HCT116 (cell line): Measurements from ENCODE around the gene CC2D1A. TPM values are rescaled to one million over a fixed set of nuclear protein-coding genes. Genes with fewer than 3 reads are reported as not detected.

Experiments
- ATAC-seq: fragments of 200-7000 bp; cut with Tn5 transposase; 2 replicates; pipeline ENCODE4 v1.9.1; 2020; ENCODE audit warnings: mild to moderate bottlenecking, moderate library complexity
- BruUV-seq: library from RNA; stranded (reverse); fragments of 400-500 nt; replicated peaks from 2 replicates; lab custom pipeline; 2021; lab: Mats Ljungman, UMichigan
- CTCF ChIA-PET: fragments of 300-600 bp; sonication (Branson Sonifier 250); formaldehyde crosslinking; loops from one replicate; lab custom pipeline; 2021; ENCODE audit warnings: antibody characterized with exemption; lab: Charles Lee
- POLR2A ChIA-PET: fragments of 300-600, 350-600 bp; sonication (Branson Sonifier 250); formaldehyde crosslinking; loops from one replicate; lab custom pipeline; 2021; ENCODE audit warnings: antibody characterized with exemption; lab: Charles Lee
- RAD21 ChIA-PET, 2 experiments: fragments of 300-600 bp; sonication (Branson Sonifier 250); formaldehyde crosslinking; loops; one replicate each; lab custom pipeline; 2023; ENCODE audit warnings: low total read pairs in 2 of 2; ENCODE audit not compliant: uncharacterized antibody in 2 of 2, unreplicated experiment in 2 of 2, low non-redundant PET in 1 of 2; lab: Charles Lee
- DNase-seq: peaks from one replicate; pipeline ENCODE4 v3.0.0-alpha.2; 2010; ENCODE audit warnings: low read depth, low spot score
- H2AFZ ChIP-seq: fragments of 200-600 bp; shearing (Covaris generic), sonication (generic); 2 replicates; pipeline ENCODE4 v1.6.1; 2017; ENCODE audit warnings: low read depth, mixed run types, mixed read lengths, antibody characterized with exemption, low read length; ENCODE audit not compliant: poor library complexity, severe bottlenecking
- H3K27ac ChIP-seq: 2 replicates; pipeline ENCODE4 v1.5.1; 2012; ENCODE audit warnings: low read depth, low read length
- H3K27me3 ChIP-seq: fragments of 200-600 bp; sonication (generic); 2 replicates; pipeline ENCODE4 v1.6.1; 2016; ENCODE audit warnings: mixed run types, low read length, mixed read lengths; ENCODE audit not compliant: insufficient read depth
- H3K36me3 ChIP-seq, 2 experiments: fragments of 200-500 bp in 1 of 2; fragments of 200-600 bp in 1 of 2; sonication (Bioruptor generic) in 1 of 2; sonication (generic) in 1 of 2; 2 replicates each; pipeline versions ENCODE4 v1.5.1 to v1.6.1; 2014 to 2016; ENCODE audit warnings: low read length in 2 of 2, inconsistent platforms in 1 of 2, mixed read lengths in 1 of 2, mixed run types in 1 of 2; ENCODE audit not compliant: insufficient read depth in 2 of 2, control insufficient read depth in 1 of 2
- H3K4me1 ChIP-seq, 2 experiments: fragments of 200-600 bp in 1 of 2; sonication (generic) in 1 of 2; 2 replicates each; pipeline versions ENCODE4 v1.5.1 to v1.6.1; 2012 to 2017; ENCODE audit warnings: low read length in 2 of 2, inconsistent platforms in 1 of 2, mild to moderate bottlenecking in 1 of 2, mixed read lengths in 1 of 2, mixed run types in 1 of 2, moderate library complexity in 1 of 2; ENCODE audit not compliant: insufficient read depth in 2 of 2, control insufficient read depth in 1 of 2
- H3K4me2 ChIP-seq: fragments of 200-600 bp; sonication (generic); 2 replicates; pipeline ENCODE4 v1.6.1; 2017; ENCODE audit warnings: mixed run types, low read length, mixed read lengths
- H3K4me3 ChIP-seq, 2 experiments: fragments of 200-600 bp in 1 of 2; sonication (generic) in 1 of 2; replicated peaks in 1 of 2; 2 replicates each; pipeline ENCODE4 v1.5.1; 2011 to 2016; ENCODE audit warnings: low read length in 2 of 2, control low read depth in 1 of 2, low read depth in 1 of 2, mild to moderate bottlenecking in 1 of 2, mixed read lengths in 1 of 2, mixed run types in 1 of 2
- H3K79me2 ChIP-seq: fragments of 200-600 bp; sonication (generic); 2 replicates; pipeline ENCODE4 v1.6.1; 2017; ENCODE audit warnings: mild to moderate bottlenecking, mixed run types, low read length, moderate library complexity, mixed read lengths; ENCODE audit not compliant: insufficient read depth
- H3K9ac ChIP-seq: fragments of 200-600 bp; sonication (generic); 2 replicates; pipeline ENCODE4 v1.6.1; 2016; ENCODE audit warnings: low read length, mixed read lengths
- H3K9me2 ChIP-seq: fragments of 200-600 bp; sonication (generic), shearing (Covaris generic); 2 replicates; pipeline ENCODE4 v1.6.1; 2017; ENCODE audit warnings: mixed run types, mild to moderate bottlenecking, moderate library complexity; ENCODE audit not compliant: insufficient read depth
- H3K9me3 ChIP-seq, 2 experiments: fragments of 200-500 bp in 1 of 2; fragments of 200-600 bp in 1 of 2; sonication (Bioruptor generic) in 1 of 2; sonication (generic) in 1 of 2; 2 replicates each; pipeline ENCODE4 v1.6.1; 2014 to 2017; ENCODE audit warnings: low read length in 2 of 2, mixed read lengths in 2 of 2, inconsistent platforms in 1 of 2, low read depth in 1 of 2, mild to moderate bottlenecking in 1 of 2, mixed run types in 1 of 2, moderate library complexity in 1 of 2; ENCODE audit not compliant: control insufficient read depth in 1 of 2, insufficient read depth in 1 of 2
- H4K20me1 ChIP-seq: fragments of 200-600 bp; sonication (generic), shearing (Covaris generic); 2 replicates; pipeline ENCODE4 v1.6.1; 2017; ENCODE audit warnings: mixed run types, mild to moderate bottlenecking, moderate library complexity; ENCODE audit not compliant: insufficient read depth
- ATF3 ChIP-seq: IDR thresholded peaks from 2 replicates; pipeline ENCODE4 v1.6.1; 2012
- CBX3 ChIP-seq: IDR thresholded peaks from 2 replicates; pipeline ENCODE4 v1.6.1; 2012; ENCODE audit warnings: low read depth
- EGR1 ChIP-seq: IDR thresholded peaks from 2 replicates; pipeline ENCODE4 v1.6.1; 2012; ENCODE audit warnings: low read depth
- EZH2 ChIP-seq: fragments of 200-600 bp; sonication (generic); IDR thresholded peaks from 2 replicates; pipeline ENCODE4 v1.6.1; 2017; ENCODE audit warnings: antibody characterized with exemption, mixed run types
- EZH2phosphoT487 ChIP-seq: fragments of 200-600 bp; IDR thresholded peaks from 2 replicates; pipeline ENCODE4 v1.6.1; 2018; ENCODE audit warnings: antibody characterized with exemption, borderline replicate concordance
- FOSL1 ChIP-seq: IDR thresholded peaks from 2 replicates; pipeline ENCODE4 v1.6.1; 2012; ENCODE audit warnings: low read depth
- POLR2AphosphoS5 ChIP-seq: IDR thresholded peaks from 2 replicates; pipeline ENCODE4 v1.6.1; 2011; ENCODE audit warnings: mild to moderate bottlenecking, low read depth, low read length, moderate library complexity
- SIN3A ChIP-seq: IDR thresholded peaks from 2 replicates; pipeline ENCODE4 v1.6.1; 2012; ENCODE audit warnings: low read depth
- TCF7L2 ChIP-seq: IDR thresholded peaks from 2 replicates; pipeline ENCODE4 v1.7.0; 2011; ENCODE audit warnings: borderline replicate concordance, inconsistent platforms; ENCODE audit not compliant: insufficient read depth, insufficient read length; ENCODE audit errors: extremely low read depth
- ZNF274 ChIP-seq: fragments of 200-500 bp; sonication (Bioruptor generic); IDR thresholded peaks from 2 replicates; pipeline ENCODE4 v1.6.1; 2014; ENCODE audit warnings: mild to moderate bottlenecking, low read depth, low read length, inconsistent platforms
- intact Hi-C: fragments of 100-400 bp; cut with micrococcal nuclease; formaldehyde crosslinking; loops from 2 replicates; pipeline ENCODE4 v1.10.0; 2022
- total RNA-seq: library from RNA; stranded (reverse); gene quantifications from one replicate; pipeline ENCODE4 v1.2.1, GENCODE V29; 2021; ENCODE audit not compliant: unreplicated experiment
- TF ChIP-seq, protein P1 (sequence below), 3 experiments: fragments of 200-600 bp in 1 of 3; sonication (generic) in 1 of 3; IDR thresholded peaks in 2 of 3; conservative IDR thresholded peaks in 1 of 3; 2 replicates each; pipeline ENCODE4 v1.5.1; 2012 to 2017; ENCODE audit warnings: low read depth in 2 of 3, low read length in 2 of 3, antibody characterized with exemption in 1 of 3, borderline replicate concordance in 1 of 3, control low read depth in 1 of 3, mild to moderate bottlenecking in 1 of 3, mixed read lengths in 1 of 3, mixed run types in 1 of 3, moderate library complexity in 1 of 3; ENCODE audit not compliant: insufficient read depth in 1 of 3

The CC2D1A gene
- total RNA-seq, 1 experiment from 2014 or later: 51.5 TPM

- ATAC-seq: no peak
- H3K9me3 ChIP-seq: no peaks in the 10 kb centered on the region
- H3K4me3 ChIP-seq: no peak overlapping the region
- no peaks in the 10 kb centered on the region for H3K9me2 ChIP-seq
- H4K20me1 ChIP-seq: no peaks in the 10 kb centered on the region
- no peaks in the 10 kb centered on the region for H3K79me2 ChIP-seq
- H3K36me3 ChIP-seq: no peaks in the 10 kb centered on the region
- ChIA-PET CTCF (interaction anchor here (1.5 to 2.2 kb wide), 2 partner anchors 189 to 254 kb away, joined by 3 to 6 read pairs; partner anchors contain the start of genes ASF1B and MISP3), POLR2A (no interaction called here), RAD21 (no interaction called here)
- H3K4me1 ChIP-seq: peaks cover 21 to 40% of the 10 kb centered on the region in 2 experiments
- H3K9ac ChIP-seq: no peak overlapping the region
- BruUV-seq: no TSS peak
- DNase-seq: no peak
- H2AFZ ChIP-seq: no peak overlapping the region
- no peaks in the 10 kb centered on the region for H3K27me3 ChIP-seq
- H3K4me2 ChIP-seq: no peak overlapping the region
- intact Hi-C loops: loop anchor here (5.0 kb wide), 1 partner anchor 314 kb away; no protein-coding TSS in a partner anchor
- no peak for TF ChIP-seq TCF7L2
- TF ChIP-seq, protein P1, sequence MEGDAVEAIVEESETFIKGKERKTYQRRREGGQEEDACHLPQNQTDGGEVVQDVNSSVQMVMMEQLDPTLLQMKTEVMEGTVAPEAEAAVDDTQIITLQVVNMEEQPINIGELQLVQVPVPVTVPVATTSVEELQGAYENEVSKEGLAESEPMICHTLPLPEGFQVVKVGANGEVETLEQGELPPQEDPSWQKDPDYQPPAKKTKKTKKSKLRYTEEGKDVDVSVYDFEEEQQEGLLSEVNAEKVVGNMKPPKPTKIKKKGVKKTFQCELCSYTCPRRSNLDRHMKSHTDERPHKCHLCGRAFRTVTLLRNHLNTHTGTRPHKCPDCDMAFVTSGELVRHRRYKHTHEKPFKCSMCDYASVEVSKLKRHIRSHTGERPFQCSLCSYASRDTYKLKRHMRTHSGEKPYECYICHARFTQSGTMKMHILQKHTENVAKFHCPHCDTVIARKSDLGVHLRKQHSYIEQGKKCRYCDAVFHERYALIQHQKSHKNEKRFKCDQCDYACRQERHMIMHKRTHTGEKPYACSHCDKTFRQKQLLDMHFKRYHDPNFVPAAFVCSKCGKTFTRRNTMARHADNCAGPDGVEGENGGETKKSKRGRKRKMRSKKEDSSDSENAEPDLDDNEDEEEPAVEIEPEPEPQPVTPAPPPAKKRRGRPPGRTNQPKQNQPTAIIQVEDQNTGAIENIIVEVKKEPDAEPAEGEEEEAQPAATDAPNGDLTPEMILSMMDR (IDR thresholded peaks at IDR 0.05 in 2 of 3, conservative IDR thresholded peaks at IDR 0.05 in 1 of 3; ENCODE audit: borderline replicate concordance in 1 of 3, insufficient read depth in 1 of 3, low read depth in 2 of 3, low read length in 2 of 3): no peak
- TF ChIP-seq FOSL1: no peak
- TF ChIP-seq POLR2AphosphoS5: no peak
- no peak for TF ChIP-seq EZH2phosphoT487
- no peak for TF ChIP-seq CBX3
- no peak for TF ChIP-seq ATF3
- TF ChIP-seq EZH2: no peak
- TF ChIP-seq ZNF274: no peak
- TF ChIP-seq EGR1: no peak
- TF ChIP-seq SIN3A: no peak
- H3K27ac ChIP-seq: no peak overlapping the region; the same call in 1 of the 2 replicates
Observed at GRCh38 chr19:13882836-13883235, 23.2 kb upstream of the CC2D1A start.
